Myocyte (in vitro differentiated cells): Measurements from ENCODE around the gene NSUN5. TPM values are rescaled to one million over a fixed set of nuclear protein-coding genes. Genes with fewer than 3 reads are reported as not detected.
"Not testable (repeated sequence)": the region's sequence is repeated elsewhere in the genome, so short reads cannot be mapped to it uniquely, and the experiment has no call there.

Experiments
- DNase-seq: peaks from one replicate; pipeline ENCODE4 v3.0.0-alpha.2; 2012; ENCODE audit warnings: low read depth
- polyA plus RNA-seq: library from polyadenylated mRNA; unstranded; fragments of >200 nt; gene quantifications from one replicate; pipeline ENCODE4 v1.2.1, GENCODE V29; 2012; ENCODE audit warnings: missing spikeins
- total RNA-seq: library from RNA; depleted of rRNA; stranded (reverse); fragments of >200 nt; gene quantifications from 2 replicates; pipeline ENCODE4 v1.2.3, GENCODE V29; 2014

NSUN5 gene
- total RNA-seq = 36.5 and 46.3 TPM in 2 replicates
- 24.0 TPM for polyA plus RNA-seq

- DNase-seq = peak; percentile 89
These were observed at the start of gene NSUN5 for GRCh38 chr7:73308665-73309214. NSUN5 (minus strand) TSS chr7:73308826; CDS start chr7:73308790, 36 bp downstream.

GRCh38 chr7:73356159-73356558, 47.5 kb upstream of the NSUN5 start:
- no peak for DNase-seq

GRCh38 chr7:73354821-73355220, 46.2 kb upstream of the NSUN5 start:
- DNase-seq = no peak

GRCh38 chr7:73354196-73354595, 45.6 kb upstream of the NSUN5 start:
- DNase-seq = no peak

- peak; percentile 84 for DNase-seq
These were observed 44.6 kb upstream of the NSUN5 start for GRCh38 chr7:73353243-73353642.

GRCh38 chr7:73352784-73353183, 44.2 kb upstream of the NSUN5 start:
- no peak for DNase-seq

GRCh38 chr7:73351447-73352167, 43.0 kb upstream of the NSUN5 start:
- no peak for DNase-seq

GRCh38 chr7:73350306-73351068, 41.9 kb upstream of the NSUN5 start:
- DNase-seq = peak; percentile 69

- DNase-seq = no peak
These were observed 41.1 kb upstream of the NSUN5 start for GRCh38 chr7:73349763-73350162.

- no peak for DNase-seq
These were observed 37.3 kb upstream of the NSUN5 start for GRCh38 chr7:73345951-73346350.

- peak; percentile 46 for DNase-seq
These were observed 36.9 kb upstream of the NSUN5 start for GRCh38 chr7:73345538-73345937.

- DNase-seq = no peak
These were observed 35.2 kb upstream of the NSUN5 start for GRCh38 chr7:73343671-73344380.

- peak; percentile 86 for DNase-seq
These were observed 34.0 kb upstream of the NSUN5 start for GRCh38 chr7:73342645-73343044.

GRCh38 chr7:73341877-73342276, 33.3 kb upstream of the NSUN5 start:
- DNase-seq = peak; percentile 69

GRCh38 chr7:73340514-73340913, 31.9 kb upstream of the NSUN5 start:
- DNase-seq = no peak

GRCh38 chr7:73338321-73338720, 29.7 kb upstream of the NSUN5 start:
- no peak for DNase-seq

GRCh38 chr7:73332447-73332846, 23.8 kb upstream of the NSUN5 start:
- no peak for DNase-seq

- DNase-seq = no peak
These were observed 22.1 kb upstream of the NSUN5 start for GRCh38 chr7:73330772-73331171.

GRCh38 chr7:73329861-73330581, 21.4 kb upstream of the NSUN5 start:
- DNase-seq = no peak

- no peak for DNase-seq
These were observed 20.1 kb upstream of the NSUN5 start for GRCh38 chr7:73328696-73329095.

- DNase-seq = not testable (repeated sequence)
These were observed 19.3 kb upstream of the NSUN5 start, which contains the start of the genes FKBP6 and TRIM50 for GRCh38 chr7:73327922-73328321. FKBP6 (plus strand) TSS chr7:73328161; CDS start chr7:73328429, 268 bp downstream. TRIM50 (minus strand) TSS chr7:73328082; CDS start chr7:73324787, 3,295 bp downstream.
